Stimulated activated CD4-positive, alpha-beta T cell treated with anti-CD3 and anti-CD28 coated beads, Interleukin-2, amount 100 ng/mL, for 48 hours (primary cell): ENCODE data around the gene SPECC1.
"Not testable (repeated sequence)": the region's sequence is repeated elsewhere in the genome, so short reads cannot be mapped to it uniquely, and the experiment has no call there.

ENCODE experiments used
- DNase-seq, 2 donors: peaks; one replicate each; pipeline ENCODE4 v3.0.0-alpha.2; 2020

SPECC1 gene

GRCh38 chr17:20097330-20097729, 88.2 kb downstream of the SPECC1 start:
- no peak for DNase-seq

- DNase-seq, result no peak
Measured at GRCh38 chr17:20098314-20098713, 89.2 kb downstream of the SPECC1 start.

GRCh38 chr17:20100806-20101205, 91.6 kb downstream of the SPECC1 start:
- not testable (repeated sequence) for DNase-seq

- DNase-seq, result no peak
Measured at GRCh38 chr17:20103454-20104446, 94.6 kb downstream of the SPECC1 start.

- no peak for DNase-seq
Measured at GRCh38 chr17:20105539-20106280, 96.6 kb downstream of the SPECC1 start.

- not testable (repeated sequence) for DNase-seq
Measured at GRCh38 chr17:20106446-20106845, 97.3 kb downstream of the SPECC1 start.

GRCh38 chr17:20109076-20109475, 99.9 kb downstream of the SPECC1 start:
- no peak for DNase-seq

GRCh38 chr17:20111538-20111937, 102.4 kb downstream of the SPECC1 start:
- no peak for DNase-seq

GRCh38 chr17:20114466-20114865, 105.3 kb downstream of the SPECC1 start:
- DNase-seq, result no peak

GRCh38 chr17:20116683-20117309, 107.6 kb downstream of the SPECC1 start:
- DNase-seq, result peak; percentile 47 to 49

- no peak for DNase-seq
Measured at GRCh38 chr17:20118280-20118679, 109.1 kb downstream of the SPECC1 start.

GRCh38 chr17:20120836-20121235, 111.7 kb downstream of the SPECC1 start:
- DNase-seq, result no peak

GRCh38 chr17:20121359-20122253, 112.4 kb downstream of the SPECC1 start:
- DNase-seq, result peak; percentile 69 to 71

- no peak for DNase-seq
Measured at GRCh38 chr17:20122254-20122879, 113.2 kb downstream of the SPECC1 start.

- DNase-seq, result no peak
Measured at GRCh38 chr17:20123209-20123608, 114.0 kb downstream of the SPECC1 start.

- no peak for DNase-seq
Measured at GRCh38 chr17:20125724-20126123, 116.6 kb downstream of the SPECC1 start.

- DNase-seq, result no peak
Measured at GRCh38 chr17:20127360-20128035, 118.3 kb downstream of the SPECC1 start.

- no peak for DNase-seq
Measured at GRCh38 chr17:20128036-20128667, 119.0 kb downstream of the SPECC1 start.

GRCh38 chr17:20133517-20133916, 124.4 kb downstream of the SPECC1 start:
- DNase-seq, result no peak

GRCh38 chr17:20141198-20141972, 132.2 kb downstream of the SPECC1 start:
- no peak for DNase-seq
